Measurements from ENCODE around the gene STK36.

STK36 gene

DNA sequence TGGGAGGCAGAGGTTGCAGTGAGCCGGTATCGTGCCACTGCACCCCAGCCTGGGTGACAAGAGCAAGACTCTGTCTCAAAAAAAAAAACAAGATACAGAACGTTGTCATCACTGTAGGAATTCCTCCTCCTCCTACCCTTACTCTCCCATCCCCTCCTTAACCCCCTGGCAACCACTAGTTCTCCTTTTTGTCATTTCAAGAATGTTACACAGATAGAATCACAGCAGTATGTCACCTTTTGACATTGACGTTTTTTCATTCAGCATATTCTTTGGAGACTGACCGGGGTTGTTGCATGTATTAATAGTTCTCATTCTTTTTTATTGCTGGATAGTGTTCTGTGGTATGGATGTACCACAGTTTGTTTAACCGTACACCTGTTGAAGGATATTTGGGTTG is 71.2 kb downstream of the STK36 start:
- Mint-ChIP-seq H3K36me3 (ENCODE audit: low read depth) (peaks cover 68% of the 10 kb centered on the region), H3K4me1 (ENCODE audit: low read depth) (peaks cover 21% of the 10 kb centered on the region), H3K27me3 (no peaks in the 10 kb centered on the region), H3K9me3 (no peaks in the 10 kb centered on the region), H3K27ac (peak overlapping the region; percentile 47), H3K4me3 (no peak overlapping the region)

GRCh38 chr2:218744615-218745014 is 72.7 kb downstream of the STK36 start:
- no peaks in the 10 kb centered on the region for H3K27me3 Mint-ChIP-seq
- H3K4me1 Mint-ChIP-seq (ENCODE audit: low read depth) = peaks cover 21% of the 10 kb centered on the region
- peaks cover 69% of the 10 kb centered on the region for H3K36me3 Mint-ChIP-seq (ENCODE audit: low read depth)
- peak overlapping the region; percentile 60 for H3K27ac Mint-ChIP-seq
- no peaks in the 10 kb centered on the region for H3K9me3 Mint-ChIP-seq
- H3K4me3 Mint-ChIP-seq = peak overlapping the region; percentile 28

GRCh38 chr2:218745160-218745558 is 73.3 kb downstream of the STK36 start:
- Mint-ChIP-seq H3K27me3 (no peaks in the 10 kb centered on the region), H3K4me3 (no peak overlapping the region), H3K27ac (peak overlapping the region; percentile 22), H3K9me3 (no peaks in the 10 kb centered on the region), H3K36me3 (ENCODE audit: low read depth) (peaks cover 70% of the 10 kb centered on the region), H3K4me1 (ENCODE audit: low read depth) (peaks cover 21% of the 10 kb centered on the region)

- H3K9me3 Mint-ChIP-seq = no peaks in the 10 kb centered on the region
- H3K27ac Mint-ChIP-seq = peak overlapping the region; percentile 22
- H3K27me3 Mint-ChIP-seq = no peaks in the 10 kb centered on the region
- H3K4me1 Mint-ChIP-seq (ENCODE audit: low read depth) = peaks cover 21% of the 10 kb centered on the region
- H3K4me3 Mint-ChIP-seq = no peak overlapping the region
- H3K36me3 Mint-ChIP-seq (ENCODE audit: low read depth) = peaks cover 72% of the 10 kb centered on the region
Measured at GRCh38 chr2:218745559-218746469, 73.9 kb downstream of the STK36 start.

- Mint-ChIP-seq H3K36me3 (ENCODE audit: low read depth) (peaks cover 72% of the 10 kb centered on the region), H3K4me3 (no peak overlapping the region), H3K9me3 (no peaks in the 10 kb centered on the region), H3K27ac (no peak overlapping the region), H3K27me3 (no peaks in the 10 kb centered on the region), H3K4me1 (ENCODE audit: low read depth) (peaks cover 21% of the 10 kb centered on the region)
Measured at GRCh38 chr2:218746470-218746795, 74.5 kb downstream of the STK36 start.

DNA sequence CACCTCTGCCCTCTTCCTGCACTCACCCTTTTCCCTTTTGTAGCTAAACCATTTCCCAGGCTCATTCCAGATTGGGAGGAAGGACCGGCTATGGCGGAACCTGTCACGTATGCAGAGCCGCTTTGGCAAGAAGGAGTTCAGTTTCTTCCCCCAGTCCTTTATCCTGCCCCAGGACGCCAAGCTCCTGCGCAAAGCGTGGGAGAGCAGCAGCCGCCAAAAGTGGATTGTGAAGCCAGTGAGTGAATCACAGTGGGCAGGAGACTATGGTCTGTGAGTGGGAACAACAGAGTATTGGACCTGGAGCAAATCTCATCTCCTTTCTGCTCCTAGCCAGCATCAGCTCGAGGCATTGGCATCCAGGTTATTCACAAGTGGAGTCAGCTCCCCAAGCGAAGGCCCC is 75.1 kb downstream of the STK36 start:
- H3K4me1 Mint-ChIP-seq (ENCODE audit: low read depth) = peaks cover 21% of the 10 kb centered on the region
- H3K27ac Mint-ChIP-seq = no peak overlapping the region
- H3K27me3 Mint-ChIP-seq = no peaks in the 10 kb centered on the region
- no peaks in the 10 kb centered on the region for H3K9me3 Mint-ChIP-seq
- H3K36me3 Mint-ChIP-seq (ENCODE audit: low read depth) = peaks cover 73% of the 10 kb centered on the region
- H3K4me3 Mint-ChIP-seq = no peak overlapping the region

- H3K27me3 Mint-ChIP-seq = no peaks in the 10 kb centered on the region
- peaks cover 80% of the 10 kb centered on the region for H3K36me3 Mint-ChIP-seq (ENCODE audit: low read depth)
- H3K4me1 Mint-ChIP-seq (ENCODE audit: low read depth) = peaks cover 14% of the 10 kb centered on the region
- H3K4me3 Mint-ChIP-seq = no peak overlapping the region
- H3K9me3 Mint-ChIP-seq = no peaks in the 10 kb centered on the region
- no peak overlapping the region for H3K27ac Mint-ChIP-seq
Measured at GRCh38 chr2:218748741-218749441, 77.0 kb downstream of the STK36 start.

Measured in stimulated activated naive CD8-positive, alpha-beta T cell treated with anti-CD3 and anti-CD28 coated beads, Interleukin-15, Interleukin-2, amounts not matched to agents 100 ng/mL and 50 ng/mL, for 24 hours (primary cell).